ENCODE results near the gene RFTN1. TPM values are rescaled to one million over a fixed set of nuclear protein-coding genes. Genes with fewer than 3 reads are reported as not detected.

The RFTN1 gene
- total RNA-seq, 1 donor from 2014 or later: 52.1 TPM

DNA sequence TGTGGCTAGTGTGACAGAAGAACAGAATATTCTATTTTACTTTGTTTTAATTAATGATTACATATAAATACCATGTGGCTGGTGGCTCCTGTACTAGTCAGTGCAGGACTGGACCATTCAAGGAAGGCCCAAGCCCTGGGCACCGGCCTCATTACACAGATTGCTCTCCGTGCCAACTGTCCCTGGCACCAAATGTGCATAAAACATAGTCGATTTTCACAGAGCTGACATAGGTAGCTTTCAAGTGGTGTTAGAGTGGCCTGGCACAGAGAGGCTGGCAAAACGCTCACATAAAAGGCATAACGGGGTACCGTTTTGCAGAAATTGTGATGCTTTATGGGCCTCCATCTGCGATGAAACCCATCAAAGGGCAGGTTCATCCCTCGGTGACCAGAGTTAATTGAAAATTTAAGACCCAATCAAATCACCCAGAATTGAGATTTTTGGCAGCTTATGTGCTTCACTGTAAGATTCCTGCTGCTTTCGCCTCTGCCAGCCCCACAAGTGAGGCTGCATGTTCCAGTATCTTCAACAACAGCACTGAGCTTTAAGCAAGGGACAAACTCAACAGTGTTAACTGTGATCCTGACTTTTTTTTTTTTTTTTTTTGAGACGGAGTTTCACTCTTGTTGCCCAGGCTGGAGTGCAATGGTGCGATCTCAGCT, 25.9 kb downstream of the RFTN1 start:
- intact Hi-C loops (cut with micrococcal nuclease): no loop called here

DNA sequence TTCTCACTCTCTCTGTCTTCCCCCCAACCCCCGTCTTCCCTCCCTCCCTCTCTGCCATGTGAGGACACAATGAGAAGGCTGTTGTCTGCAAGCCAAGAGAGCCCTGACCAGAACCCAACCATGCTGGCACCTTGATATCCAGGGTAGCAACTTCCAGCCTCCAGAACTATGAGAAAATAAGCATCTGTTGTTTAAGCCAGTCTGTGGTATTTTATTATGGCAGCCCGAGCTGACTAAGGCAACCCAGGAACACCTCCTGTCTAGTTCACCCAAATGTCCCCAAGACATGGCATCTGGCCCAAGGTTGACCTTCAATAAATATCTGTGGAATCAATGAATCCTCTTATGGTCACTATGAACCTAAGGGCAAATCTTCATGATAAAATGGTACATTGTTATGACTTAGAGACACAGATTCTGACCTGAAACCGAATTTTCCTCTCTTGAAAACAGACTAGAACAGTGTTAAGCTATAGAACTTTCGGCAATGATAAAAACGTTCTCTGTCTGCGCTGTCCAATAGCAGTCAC, 26.5 kb downstream of the RFTN1 start:
- intact Hi-C loops (cut with micrococcal nuclease): no loop called here

DNA sequence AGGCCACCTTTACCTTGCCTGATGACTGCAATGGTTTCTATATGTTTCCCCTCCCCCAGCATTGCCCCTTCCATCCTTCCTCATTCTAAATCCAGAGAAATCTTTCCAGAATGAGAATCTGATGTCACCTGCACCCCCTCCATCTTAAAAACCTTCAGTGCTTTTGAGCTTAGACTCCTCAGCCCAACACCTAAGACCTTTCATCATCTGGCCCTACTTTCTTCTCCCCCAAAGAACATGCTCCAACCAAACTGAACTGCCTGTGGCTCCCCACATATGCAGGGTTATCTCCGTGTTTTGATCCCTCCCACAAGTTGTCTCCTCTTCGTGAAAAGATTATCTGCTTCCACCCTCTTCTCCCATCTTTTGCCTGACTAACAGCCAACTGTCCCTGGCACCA, 27.3 kb downstream of the RFTN1 start:
- intact Hi-C loops (cut with micrococcal nuclease): no loop called here

DNA sequence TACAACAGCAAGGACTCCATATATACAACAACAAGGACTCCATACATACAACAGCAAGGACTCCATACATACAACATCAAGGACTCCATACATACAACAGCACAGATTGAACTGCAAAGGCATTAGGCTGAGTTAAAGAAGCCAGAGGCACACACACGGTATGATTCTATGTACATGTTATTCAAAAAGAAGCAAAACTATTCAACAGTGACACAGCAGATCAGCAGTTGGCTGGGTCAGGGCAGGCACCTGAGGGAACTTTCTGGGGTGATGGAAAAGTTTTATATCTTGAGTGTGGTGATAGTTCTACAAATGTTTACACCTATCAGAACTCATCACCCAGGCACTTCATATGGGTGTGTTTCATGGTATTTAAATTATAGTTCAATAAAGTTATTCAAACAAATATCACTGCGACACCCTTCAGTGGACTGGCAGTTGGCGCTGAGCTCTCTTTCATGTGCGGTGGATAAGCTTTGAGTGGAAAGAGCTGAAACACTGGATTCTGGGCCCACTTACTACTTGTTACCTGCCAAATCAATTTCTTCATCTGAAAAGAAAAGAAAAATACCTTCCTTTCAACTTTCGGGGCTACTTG, 28.0 kb downstream of the RFTN1 start:
- intact Hi-C loops (cut with micrococcal nuclease): no loop called here

DNA sequence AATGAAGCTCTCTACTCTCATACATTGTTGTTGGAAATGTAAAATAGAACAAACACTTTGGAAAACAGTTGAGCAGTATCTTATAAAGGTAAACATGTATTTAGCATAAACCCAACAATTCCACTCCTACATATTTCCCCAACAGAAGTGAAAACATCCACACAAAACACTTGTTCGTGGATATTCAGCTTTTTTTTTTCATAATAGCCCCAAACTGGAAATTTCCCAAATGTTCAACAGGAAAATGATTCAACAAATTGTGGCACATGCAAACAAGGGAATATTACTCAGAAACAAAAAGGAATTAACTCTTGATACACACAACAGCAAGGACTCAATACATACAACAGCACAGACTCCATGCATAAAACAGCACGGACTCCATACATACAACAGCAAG, 28.5 kb downstream of the RFTN1 start:
- intact Hi-C loops (cut with micrococcal nuclease): no loop called here

DNA sequence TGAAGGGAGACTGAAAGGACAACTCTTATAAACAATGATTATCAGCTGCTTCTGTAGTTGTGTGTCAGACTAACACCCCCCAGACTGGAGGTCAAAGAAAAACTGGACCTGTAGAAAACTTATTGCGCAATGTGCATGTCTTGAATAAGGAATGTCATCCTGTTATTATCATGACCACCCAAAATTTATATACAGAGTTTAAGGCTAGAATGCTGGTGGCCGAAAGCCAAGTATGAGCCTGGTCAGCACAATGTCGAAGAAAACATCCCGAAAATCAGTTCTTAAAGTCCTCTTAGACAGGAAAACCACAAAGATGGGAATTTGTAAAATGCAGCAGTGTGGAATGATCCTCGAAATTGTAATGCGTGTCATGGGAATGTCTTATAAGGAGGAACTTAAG, 29.3 kb downstream of the RFTN1 start:
- intact Hi-C loops (cut with micrococcal nuclease): no loop called here

DNA sequence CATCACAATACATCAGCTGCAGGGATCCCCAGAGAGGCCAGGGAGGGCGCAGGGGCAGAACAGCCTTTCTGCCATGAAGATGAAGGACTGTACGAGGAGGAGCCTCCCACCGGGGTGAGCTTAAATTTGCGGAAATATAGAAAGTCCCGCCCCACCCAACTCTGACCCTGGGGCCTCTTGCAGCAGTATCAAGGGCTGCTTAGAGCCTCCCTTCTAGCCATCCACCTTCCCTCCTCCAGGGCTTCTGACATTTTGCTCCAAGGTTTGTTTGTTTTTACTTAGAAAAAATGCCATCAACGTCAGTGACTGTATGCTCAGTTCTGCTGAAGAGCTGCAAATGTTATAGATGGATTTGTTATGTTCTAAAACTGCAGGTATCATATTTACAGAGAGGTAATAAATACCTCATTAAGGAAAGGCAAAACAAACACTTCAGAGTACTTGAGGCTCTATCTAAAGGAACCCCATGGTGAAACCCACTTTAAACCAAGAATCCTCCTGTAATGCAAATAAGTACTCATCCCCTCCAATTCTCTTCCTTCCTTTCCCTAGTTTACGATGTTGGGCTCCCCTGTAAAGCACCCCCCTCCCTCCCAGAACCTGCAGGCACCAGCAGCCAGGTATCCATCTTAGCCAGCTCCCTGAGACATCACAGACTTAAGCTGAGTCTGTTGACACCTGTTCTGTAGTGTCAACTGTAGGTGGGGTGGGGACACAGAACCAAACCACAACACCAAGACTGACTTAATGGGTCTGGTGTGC, 30.5 kb downstream of the RFTN1 start:
- intact Hi-C loops (cut with micrococcal nuclease): loop anchor here (1.0 to 2.0 kb wide), 2 partner anchors 14 to 28 kb away; no protein-coding TSS in a partner anchor

DNA sequence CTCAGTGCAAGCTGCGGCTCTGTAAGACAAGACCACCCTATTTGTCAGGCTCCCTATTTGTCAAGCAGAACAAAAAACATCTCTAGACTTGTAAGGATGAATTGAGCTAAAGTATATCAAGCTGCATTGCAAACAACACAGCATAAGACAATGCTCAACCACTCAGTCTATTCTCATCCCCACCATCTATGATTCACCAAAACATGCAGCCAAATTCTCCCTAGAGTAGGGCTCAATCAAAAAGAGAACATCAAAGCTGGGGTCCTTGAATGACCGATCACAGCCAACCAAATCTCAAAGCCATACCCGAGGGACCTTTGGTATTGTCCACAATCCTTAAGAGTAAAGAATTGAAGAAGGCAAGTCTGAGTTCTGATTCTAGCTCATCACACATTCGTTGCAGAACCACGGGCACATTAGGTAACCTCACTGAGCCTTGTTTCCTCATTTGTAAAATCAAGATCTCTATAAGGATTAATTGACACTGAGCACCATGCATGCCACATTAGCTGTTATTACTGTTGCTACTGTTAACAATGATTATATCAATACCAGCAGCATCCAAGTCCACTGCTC, 31.2 kb downstream of the RFTN1 start:
- intact Hi-C loops (cut with micrococcal nuclease): loop anchor here (2.0 kb wide), 1 partner anchor 13 kb away; no protein-coding TSS in a partner anchor

DNA sequence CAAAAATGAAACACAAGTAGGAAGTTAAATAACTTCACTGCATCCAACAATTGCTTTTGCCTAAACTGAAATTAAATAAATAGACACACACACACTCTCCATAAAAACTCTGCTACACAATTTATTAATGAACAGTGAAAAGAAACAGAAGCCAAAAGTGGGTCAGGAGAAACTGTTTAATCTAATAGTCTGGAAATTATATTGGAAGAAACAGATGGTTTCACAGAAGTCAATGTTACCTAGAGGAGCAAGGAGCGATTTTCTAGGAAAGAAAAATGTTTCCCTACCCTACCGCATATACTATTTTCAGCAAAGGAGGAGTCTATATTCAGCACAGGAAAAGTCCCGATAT, 32.0 kb downstream of the RFTN1 start:
- intact Hi-C loops (cut with micrococcal nuclease): loop anchor here (2.0 kb wide), 1 partner anchor 19 kb away; no protein-coding TSS in a partner anchor

DNA sequence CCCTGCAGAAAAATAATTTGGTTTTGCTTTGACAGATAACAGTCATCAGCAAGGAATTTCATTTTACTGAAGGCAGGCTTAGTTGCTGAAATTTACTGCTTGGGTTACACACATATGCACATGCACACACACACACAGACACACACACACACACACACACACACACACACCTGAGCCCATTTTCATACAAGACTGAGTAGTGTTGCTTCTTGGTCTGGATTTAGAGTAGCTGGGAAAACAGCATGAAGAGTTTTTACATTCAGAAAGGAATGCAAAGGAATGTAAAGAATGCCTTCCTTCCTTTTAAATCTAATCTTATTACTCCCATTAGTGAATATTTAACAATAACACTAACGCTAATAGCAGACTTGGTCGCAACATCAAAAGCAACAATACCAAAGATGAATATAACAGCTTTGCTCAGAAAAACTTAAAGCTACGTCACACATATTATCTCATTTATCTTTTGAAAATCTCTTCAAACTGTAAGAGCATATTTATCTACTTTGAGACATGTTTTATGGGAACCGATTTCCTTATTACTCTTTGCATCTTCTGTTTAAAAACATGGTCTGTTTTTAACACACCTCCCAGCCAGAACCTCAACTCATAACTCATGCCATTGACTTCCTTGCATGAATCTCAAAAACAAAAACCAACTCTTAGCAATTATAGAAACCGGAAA, 32.5 kb downstream of the RFTN1 start:
- intact Hi-C loops (cut with micrococcal nuclease): loop anchor here (2.0 kb wide), 1 partner anchor 18 kb away; no protein-coding TSS in a partner anchor

DNA sequence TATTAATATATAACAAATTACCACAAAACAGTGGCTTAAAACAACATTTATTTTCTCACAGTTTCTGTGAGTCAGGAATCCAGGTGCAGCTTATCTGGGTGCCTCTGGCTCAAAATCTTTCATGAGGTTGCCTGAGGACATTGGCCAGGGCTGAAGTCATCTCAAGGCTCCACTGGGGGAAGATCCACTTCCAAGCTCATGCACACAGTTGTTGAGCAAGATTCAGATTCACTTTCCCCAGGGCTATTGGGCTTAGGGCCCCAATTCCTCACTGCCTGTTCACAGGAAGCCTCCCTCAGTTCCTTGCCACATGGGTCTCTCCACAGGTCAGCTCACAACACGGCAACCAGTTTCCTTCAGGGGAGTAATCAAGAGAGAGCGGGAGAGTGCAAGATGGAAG, 35.0 kb downstream of the RFTN1 start:
- intact Hi-C loops (cut with micrococcal nuclease): loop anchor here (5.0 kb wide), 1 partner anchor 191 kb away; no protein-coding TSS in a partner anchor

DNA sequence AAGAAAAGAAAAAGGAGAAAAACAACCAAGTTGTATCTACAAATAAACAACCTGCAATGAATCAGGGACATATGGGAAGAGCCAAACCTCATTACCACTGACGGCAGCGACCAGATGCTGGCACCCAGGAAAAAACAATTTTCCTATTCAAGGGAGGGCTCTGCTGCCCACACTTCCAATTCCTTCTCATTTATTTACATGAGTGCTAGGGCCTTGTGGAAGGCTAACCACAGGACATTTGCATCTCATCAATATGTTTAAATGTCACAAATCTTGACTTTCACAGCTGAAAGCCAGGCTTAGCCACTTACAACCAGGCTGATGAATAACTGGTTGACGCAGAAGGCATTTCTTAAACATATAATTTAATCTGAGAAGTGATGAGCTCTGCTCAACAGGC, 36.0 kb downstream of the RFTN1 start:
- intact Hi-C loops (cut with micrococcal nuclease): loop anchor here (5.0 kb wide), 1 partner anchor 190 kb away; no protein-coding TSS in a partner anchor

DNA sequence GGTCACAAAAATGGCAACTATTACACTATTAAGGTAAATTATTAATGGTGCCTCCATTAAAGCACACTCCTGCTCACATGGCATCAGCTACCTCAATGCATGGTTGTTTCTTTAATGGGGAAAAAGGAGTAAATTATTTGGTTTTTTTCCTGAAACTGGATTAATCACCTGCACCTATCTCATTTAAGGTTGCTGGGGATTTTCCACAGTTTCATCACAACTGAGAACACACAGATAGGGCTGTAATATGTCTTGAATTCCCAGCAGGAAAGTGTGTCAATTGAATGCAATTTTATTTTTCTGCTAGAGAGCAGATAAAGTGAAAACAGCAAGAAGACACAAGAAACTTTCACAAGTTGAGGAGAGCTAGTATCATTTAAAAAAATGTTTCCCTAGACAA, 36.4 kb downstream of the RFTN1 start:
- intact Hi-C loops (cut with micrococcal nuclease): loop anchor here (5.0 kb wide), 1 partner anchor 190 kb away; no protein-coding TSS in a partner anchor

DNA sequence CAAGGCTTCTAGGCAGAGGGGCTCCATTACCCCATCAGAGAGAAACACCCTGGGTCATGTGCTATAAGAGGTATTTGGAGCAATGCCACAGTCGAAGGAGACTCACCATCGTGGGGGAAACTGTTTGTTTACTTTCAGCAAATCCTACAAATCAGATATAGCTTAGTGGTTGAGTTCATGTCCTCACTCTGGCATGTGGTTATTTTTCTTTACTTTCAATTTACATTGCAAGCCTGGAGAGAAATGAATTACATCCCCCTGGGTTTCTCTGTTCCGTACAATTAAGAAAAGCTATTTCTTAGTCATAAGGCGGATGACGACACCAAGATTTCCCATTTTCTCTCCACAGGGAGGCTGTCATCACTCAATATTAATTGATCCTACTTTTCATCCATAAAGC, 36.9 kb downstream of the RFTN1 start:
- intact Hi-C loops (cut with micrococcal nuclease): loop anchor here (1.0 to 5.0 kb wide), 2 partner anchors 8 to 189 kb away; no protein-coding TSS in a partner anchor

DNA sequence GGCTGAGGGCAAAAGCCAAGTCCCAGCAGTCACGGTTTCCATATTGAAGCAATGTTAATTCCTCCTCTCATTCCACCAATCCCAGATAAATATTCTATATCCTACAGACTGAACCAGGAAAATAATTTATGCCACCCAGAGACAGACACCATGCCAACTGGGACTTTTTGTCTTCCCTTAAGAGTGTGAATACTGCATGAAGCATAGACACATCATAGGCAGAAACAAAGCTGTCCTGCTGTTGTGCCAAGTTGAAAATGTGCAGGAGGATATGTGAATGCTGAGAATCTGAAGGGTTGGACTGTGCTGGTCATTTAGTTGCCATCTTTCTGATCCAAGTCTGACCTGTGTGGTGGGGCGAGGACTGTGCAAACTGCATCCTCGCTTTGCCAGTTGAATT, 37.7 kb downstream of the RFTN1 start:
- intact Hi-C loops (cut with micrococcal nuclease): loop anchor here (1.0 to 5.0 kb wide), 2 partner anchors 7 to 188 kb away; no protein-coding TSS in a partner anchor

DNA sequence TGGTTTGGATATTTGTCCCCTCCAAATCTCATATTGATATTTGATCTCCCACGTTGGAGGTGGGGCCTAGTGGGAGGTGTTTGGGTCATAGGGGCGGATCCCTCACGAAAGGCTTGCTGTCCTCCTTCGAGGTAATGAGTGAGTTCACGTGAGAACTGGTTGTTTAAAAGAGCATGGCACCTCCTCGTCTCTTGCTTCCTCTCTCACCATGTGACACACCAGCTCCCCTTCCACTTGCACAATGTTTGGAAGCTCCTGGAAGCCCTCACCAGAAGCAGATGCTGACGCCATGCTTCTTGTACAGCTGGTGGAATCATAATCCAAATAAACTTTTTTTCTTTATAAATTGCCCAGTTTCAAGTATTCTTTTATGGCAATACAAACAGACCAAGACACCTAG, 38.6 kb downstream of the RFTN1 start:
- intact Hi-C loops (cut with micrococcal nuclease): loop anchor here (5.0 kb wide), 1 partner anchor 188 kb away; no protein-coding TSS in a partner anchor

DNA sequence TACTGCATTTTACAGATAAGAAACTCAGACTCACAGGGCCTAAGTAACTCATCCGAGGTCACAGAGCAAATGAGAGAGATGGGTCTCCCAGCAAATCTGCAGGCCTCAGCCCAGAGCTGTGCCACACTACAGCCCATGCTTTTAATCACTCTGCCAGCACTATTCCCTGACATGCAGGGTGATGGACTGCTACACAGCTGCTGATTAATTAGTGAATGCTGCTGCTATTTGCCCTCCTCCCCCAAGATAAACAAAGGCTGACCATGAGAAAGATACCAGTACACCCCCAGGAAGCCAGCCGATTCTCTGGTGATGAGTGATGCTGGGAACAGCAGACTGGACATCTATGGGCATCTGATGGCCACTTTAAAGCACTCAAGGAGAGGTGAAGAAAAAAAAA, 39.3 kb downstream of the RFTN1 start:
- intact Hi-C loops (cut with micrococcal nuclease): no loop called here

DNA sequence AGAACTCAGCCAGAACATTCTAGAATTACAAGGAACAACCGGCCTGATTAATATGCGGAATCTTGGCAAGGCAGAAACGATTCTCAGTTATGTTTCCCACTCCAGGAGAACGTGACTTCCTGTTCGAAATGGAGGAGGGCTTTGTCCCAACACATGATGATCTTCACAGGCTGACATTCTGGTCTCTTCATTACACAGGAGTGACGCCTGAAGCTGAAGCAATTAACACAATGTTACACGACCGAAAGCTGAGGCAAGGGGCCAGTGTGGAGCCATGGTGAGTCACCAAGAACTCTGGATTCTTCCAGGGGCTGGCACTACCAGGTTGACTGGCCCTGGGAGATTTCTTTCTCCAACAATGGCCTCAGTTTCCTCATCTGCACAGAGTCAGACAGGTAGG, 40.9 kb downstream of the RFTN1 start:
- intact Hi-C loops (cut with micrococcal nuclease): no loop called here

DNA sequence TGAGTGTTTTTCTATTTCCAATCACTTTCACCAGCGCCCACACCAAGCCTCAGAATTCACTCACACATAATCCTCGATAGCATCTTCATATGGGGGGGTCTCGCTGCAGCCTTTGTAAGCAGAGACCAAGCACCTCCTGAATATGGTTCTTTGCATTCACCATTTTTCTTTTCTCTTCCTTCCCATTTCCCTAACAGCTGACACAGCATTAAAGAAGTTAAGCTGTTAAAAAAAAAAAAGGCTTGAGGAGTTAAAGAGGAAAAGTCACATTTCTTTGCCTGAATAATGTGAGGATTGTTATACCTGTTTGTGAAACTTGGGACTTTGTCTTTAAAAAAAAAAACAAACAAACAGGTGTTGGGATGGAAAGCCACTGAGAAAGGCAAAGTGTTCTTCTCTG, 41.6 kb downstream of the RFTN1 start:
- intact Hi-C loops (cut with micrococcal nuclease): no loop called here

DNA sequence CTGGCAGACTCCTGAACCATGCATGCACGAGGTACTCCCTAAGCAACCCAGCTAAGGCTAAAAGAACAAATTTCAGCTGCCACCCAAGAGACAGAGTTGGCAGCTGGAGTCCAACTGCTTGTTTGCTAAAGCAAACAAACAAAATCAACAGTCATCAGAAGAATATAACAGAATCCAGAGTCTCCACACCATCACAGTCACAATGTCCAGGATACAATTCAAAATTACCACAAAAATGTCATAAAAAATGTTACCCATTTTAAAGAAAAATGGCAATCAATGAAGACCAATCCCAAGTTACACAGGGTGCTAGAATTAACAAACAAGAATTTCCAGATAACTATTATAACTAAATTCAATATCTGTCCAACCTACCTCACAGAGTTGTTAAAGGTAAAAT, 42.9 kb downstream of the RFTN1 start:
- intact Hi-C loops (cut with micrococcal nuclease): no loop called here
